ENCODE measurements around the gene WDR90. TPM values are rescaled to one million over a fixed set of nuclear protein-coding genes. Genes with fewer than 3 reads are reported as not detected.

WDR90 gene
- polyA plus RNA-seq, 1 donor from 2014 or later: 0.54 TPM

DNA sequence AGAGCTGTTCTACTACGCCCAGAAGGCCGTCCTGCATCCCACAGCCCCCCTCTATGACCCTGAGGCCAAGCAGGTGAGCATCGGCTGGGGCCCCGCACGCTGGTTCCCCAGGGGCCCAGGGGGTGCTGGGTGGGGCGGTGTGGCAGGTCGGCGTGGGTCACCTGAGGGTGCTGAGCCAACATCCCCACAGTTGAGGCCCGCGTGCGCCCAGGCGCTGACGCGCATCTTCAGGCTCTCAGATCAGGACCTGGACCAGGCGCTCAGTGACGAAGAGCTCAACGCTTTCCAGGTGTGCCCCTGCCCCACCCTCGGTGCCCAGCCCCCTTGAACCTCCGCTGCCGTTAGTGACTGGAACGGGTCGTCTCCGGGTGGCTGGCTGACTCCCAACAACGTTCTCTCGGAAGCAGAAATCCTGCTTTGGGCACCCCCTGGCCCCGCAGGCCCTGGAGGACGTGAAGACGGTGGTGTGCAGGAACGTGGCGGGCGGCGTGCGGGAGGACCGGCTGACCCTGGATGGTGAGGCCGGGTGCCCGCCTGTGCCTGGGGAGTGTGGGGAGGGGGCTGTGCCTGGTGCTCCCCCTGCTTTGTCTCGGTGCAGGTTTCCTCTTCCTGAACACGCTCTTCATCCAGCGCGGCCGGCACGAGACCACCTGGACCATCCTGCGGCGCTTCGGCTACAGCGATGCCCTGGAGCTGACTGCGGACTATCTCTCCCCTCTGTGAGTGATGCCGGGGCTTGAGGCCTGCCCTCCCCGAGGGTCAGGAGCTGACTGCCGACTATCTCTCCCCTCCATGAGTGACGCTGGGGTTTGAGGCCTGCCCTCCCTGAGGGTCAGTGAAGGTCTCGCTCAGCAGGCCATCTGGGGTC, 21.6 kb downstream of the WDR90 start:
- Mint-ChIP-seq H3K27me3 (peaks cover 2% of the 10 kb centered on the region), H3K9me3 (no peaks in the 10 kb centered on the region), H3K4me1 (peaks cover 3 to 5% (median 4%) of the 10 kb centered on the region in 3 donors), H3K4me3 (peak overlapping the region in 1 of 4 donors; percentile 78), H3K36me3 (no peaks in the 10 kb centered on the region), H3K27ac (peak overlapping the region in 1 of 3 donors; percentile 39)

DNA sequence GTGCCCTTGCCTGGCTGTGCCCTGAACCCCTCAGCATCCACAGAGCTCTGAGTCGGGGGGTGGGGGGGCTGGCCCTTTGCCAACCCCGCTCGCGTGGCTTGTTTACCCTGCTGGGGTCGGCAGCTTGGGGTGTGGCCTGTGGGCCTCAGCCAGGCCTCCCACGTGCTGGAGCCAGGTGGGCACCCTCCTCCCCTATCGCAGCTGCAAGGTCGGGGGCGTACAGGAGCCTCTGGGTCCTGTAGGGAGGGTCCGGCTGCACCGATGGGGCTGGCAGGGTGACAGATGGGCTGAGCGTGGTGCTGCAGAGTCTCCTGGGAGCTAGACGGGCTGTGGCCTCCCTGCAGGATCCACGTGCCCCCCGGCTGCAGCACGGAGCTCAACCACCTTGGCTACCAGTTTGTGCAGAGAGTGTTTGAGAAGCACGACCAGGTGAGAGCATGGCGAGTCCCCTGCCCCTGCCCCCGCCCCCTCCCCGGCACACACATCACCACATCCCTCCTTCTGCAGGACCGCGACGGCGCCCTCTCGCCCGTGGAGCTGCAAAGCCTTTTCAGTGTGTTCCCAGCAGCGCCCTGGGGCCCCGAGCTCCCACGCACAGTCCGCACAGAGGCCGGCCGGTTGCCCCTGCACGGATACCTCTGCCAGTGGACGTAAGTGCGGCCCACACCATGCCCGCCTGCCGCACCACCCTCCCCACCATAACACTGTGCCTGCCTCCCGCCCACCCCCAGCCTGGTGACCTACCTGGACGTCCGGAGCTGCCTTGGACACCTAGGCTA, 22.4 kb downstream of the WDR90 start:
- Mint-ChIP-seq H3K36me3 (no peaks in the 10 kb centered on the region), H3K27ac (no peak overlapping the region), H3K4me1 (peaks cover 3 to 5% (median 4%) of the 10 kb centered on the region in 3 donors), H3K9me3 (no peaks in the 10 kb centered on the region), H3K4me3 (peak overlapping the region in 1 of 4 donors; percentile 78), H3K27me3 (peaks cover 2% of the 10 kb centered on the region)

DNA sequence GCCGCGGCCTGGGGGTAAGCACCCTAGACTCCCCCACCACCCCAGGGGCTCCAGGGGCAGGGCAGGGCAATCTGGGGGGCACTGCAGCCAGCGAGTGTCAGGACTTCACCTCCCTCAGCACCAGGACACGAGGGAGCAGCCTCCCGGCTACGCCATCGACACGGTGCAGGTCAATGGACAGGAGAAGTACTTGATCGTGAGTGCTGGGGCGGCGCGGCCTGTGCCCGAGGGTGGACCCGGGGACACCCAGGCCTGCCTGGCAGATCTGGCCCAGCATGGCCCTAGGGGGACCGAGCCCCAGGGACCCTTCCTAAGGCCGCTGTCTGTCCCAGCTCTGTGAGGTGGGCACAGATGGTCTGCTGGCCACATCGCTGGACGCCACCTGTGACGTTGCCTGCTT, 23.2 kb downstream of the WDR90 start:
- Mint-ChIP-seq H3K36me3 (no peaks in the 10 kb centered on the region), H3K4me3 (no peak overlapping the region), H3K4me1 (peaks cover 3 to 9% (median 8%) of the 10 kb centered on the region in 3 donors), H3K27ac (peak overlapping the region in 1 of 3 donors; percentile 12), H3K27me3 (peaks cover 5% of the 10 kb centered on the region), H3K9me3 (no peaks in the 10 kb centered on the region)

GRCh38 chr16:672851-673250, 23.7 kb downstream of the WDR90 start:
- Mint-ChIP-seq H3K36me3 (no peaks in the 10 kb centered on the region), H3K9me3 (no peaks in the 10 kb centered on the region), H3K4me3 (peak overlapping the region in 1 of 4 donors; percentile 38), H3K4me1 (peaks cover 0 to 5% (median 4%) of the 10 kb centered on the region in 3 donors), H3K27me3 (peaks cover 5% of the 10 kb centered on the region), H3K27ac (peak overlapping the region in 1 of 3 donors; percentile 12)

DNA sequence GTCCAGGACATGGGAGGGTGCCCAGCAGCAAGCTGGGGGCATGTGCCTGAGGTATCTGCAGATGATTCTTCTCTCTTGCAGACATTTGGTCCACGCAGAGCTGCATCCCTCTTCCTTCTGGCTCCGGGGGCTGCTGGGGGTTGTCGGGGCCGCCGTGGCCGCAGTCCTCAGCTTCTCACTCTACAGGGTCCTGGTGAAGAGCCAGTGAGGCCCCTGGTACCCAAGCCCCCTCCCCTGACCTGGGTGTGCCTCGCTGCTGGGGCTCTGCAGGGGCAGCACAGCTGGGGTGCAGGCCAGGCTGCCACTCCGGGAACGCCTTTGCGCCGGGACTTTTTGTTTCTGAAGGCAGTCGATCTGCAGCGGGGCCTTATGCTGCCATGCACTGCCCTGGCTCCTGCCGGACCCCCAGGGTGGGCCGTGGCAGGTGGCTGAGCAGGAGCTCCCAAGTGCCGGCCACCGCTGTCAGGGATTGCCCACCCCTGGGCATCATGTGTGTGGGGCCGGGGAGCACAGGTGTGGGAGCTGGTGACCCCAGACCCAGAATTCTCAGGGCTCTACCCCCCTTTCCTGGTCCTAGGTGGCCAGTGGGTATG, 24.3 kb downstream of the WDR90 start:
- Mint-ChIP-seq H3K4me3 (peak overlapping the region in 1 of 4 donors; percentile 29), H3K4me1 (peaks cover 0 to 5% (median 3%) of the 10 kb centered on the region in 3 donors), H3K27ac (no peak overlapping the region), H3K9me3 (no peaks in the 10 kb centered on the region), H3K27me3 (peaks cover 5% of the 10 kb centered on the region), H3K36me3 (no peaks in the 10 kb centered on the region)

- Mint-ChIP-seq H3K36me3 (no peaks in the 10 kb centered on the region), H3K27me3 (peaks cover 5% of the 10 kb centered on the region), H3K4me3 (peak overlapping the region in 2 of 4 donors; percentile 14 to 35), H3K9me3 (no peaks in the 10 kb centered on the region), H3K4me1 (peaks cover 0 to 9% (median 7%) of the 10 kb centered on the region in 3 donors), H3K27ac (peak overlapping the region in 2 of 3 donors; percentile 42 to 77)
Measured at GRCh38 chr16:674214-674881, 25.2 kb downstream of the WDR90 start.

DNA sequence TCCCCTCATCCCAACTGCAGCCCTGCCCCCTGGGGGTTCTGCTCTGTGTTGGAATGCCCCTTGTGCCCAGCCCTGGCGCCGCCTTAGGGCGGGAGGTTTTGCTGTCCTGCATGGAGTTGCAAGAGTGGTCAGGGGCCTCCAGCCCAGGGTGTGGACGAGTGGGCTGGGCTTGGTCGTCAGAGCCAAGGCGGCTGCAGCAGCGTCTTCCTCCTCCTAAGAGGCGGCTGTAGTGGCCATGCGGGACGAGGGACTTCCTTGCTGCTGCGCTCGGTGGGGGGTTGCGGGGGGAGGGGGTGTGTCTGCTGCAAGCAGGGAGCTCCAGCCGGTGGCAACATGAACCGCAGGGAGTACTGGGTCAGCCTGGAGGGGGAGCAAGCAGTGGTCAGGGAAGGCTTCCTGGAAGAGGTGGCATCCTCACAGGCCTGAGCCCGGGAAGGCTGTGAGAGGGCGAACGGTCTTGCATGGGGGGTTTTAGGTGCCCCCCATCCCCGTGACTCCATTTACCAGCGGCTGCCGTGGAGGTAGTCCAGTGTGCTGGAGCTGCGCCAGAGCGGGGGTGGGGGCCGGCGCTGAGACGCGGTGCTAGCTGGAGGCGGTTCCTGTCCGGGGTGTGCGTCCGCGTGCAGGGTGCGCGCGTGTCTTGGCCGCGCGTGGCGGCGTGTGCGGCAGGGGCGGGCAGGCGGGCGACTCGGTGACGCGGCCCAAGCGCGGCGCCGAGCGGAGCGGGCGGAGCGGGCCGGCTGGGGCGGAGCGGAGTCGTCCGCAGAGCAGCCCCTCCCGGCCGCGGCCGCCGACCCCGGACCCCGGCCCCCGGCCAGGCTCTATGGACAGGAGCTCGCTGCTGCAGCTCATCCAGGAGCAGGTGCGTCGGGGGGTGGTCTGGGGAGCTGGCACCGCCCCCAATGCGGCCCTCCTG, 26.1 kb downstream of the WDR90 start, which contains the start of gene RHBDL1:
TSS of gene RHBDL1 (plus strand) at position 704 of the 916 bp plus-strand sequence. CDS start at position 824, 120 bp downstream.
- Mint-ChIP-seq H3K36me3 (no peaks in the 10 kb centered on the region), H3K9me3 (no peaks in the 10 kb centered on the region), H3K4me1 (peaks cover 0 to 10% (median 8%) of the 10 kb centered on the region in 3 donors), H3K27me3 (peaks cover 5% of the 10 kb centered on the region), H3K4me3 (peak within 1 kb of the TSS in 3 of 4 donors; percentile 35 to 76 (median 72)), H3K27ac (peak within 1 kb of the TSS in 1 of 3 donors; percentile 42)

DNA sequence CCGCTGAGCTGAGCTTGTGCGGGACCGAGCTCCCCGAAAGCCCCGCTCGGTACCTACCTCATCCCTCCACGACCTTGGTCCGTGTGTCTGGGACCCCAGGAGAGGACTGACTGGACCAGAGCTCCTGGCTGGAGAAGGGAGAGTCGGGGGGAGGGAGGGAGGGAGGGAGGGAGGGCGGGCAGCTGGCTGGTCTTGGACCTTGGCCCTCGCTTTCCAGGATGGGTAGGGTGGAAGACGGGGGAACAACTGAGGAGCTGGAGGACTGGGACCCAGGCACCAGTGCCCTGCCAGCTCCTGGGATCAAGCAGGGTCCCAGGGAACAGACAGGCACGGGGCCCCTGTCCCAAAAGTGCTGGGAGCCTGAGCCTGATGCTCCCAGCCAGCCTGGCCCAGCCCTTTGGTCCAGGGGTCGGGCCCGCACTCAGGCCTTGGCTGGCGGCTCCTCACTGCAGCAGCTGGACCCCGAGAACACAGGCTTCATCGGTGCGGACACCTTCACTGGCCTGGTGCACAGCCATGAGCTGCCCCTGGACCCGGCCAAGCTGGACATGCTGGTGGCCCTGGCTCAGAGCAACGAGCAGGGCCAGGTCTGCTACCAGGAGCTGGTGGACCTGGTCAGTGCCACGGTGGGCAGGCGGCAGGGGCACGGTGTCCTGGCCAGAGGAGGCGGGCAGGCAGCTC, 26.9 kb downstream of the WDR90 start:
- H3K27ac Mint-ChIP-seq: no peak overlapping the region
- peaks cover 2 to 12% (median 8%) of the 10 kb centered on the region in 3 donors for H3K4me1 Mint-ChIP-seq
- peaks cover 5% of the 10 kb centered on the region for H3K27me3 Mint-ChIP-seq
- H3K9me3 Mint-ChIP-seq: no peaks in the 10 kb centered on the region
- H3K4me3 Mint-ChIP-seq: no peak overlapping the region
- no peaks in the 10 kb centered on the region for H3K36me3 Mint-ChIP-seq

- no peaks in the 10 kb centered on the region for H3K36me3 Mint-ChIP-seq
- H3K4me3 Mint-ChIP-seq: peak overlapping the region in 3 of 4 donors; percentile 30 to 76 (median 66)
- peak overlapping the region in 2 of 3 donors; percentile 59 to 71 for H3K27ac Mint-ChIP-seq
- H3K4me1 Mint-ChIP-seq: peaks cover 3 to 13% (median 10%) of the 10 kb centered on the region in 3 donors
- H3K9me3 Mint-ChIP-seq: no peaks in the 10 kb centered on the region
- peaks cover 5% of the 10 kb centered on the region for H3K27me3 Mint-ChIP-seq
Measured at GRCh38 chr16:676565-676902, 27.4 kb downstream of the WDR90 start.

GRCh38 chr16:676913-677312, 27.7 kb downstream of the WDR90 start:
- H3K4me3 Mint-ChIP-seq: peak overlapping the region; percentile 30 to 78 (median 71)
- peaks cover 3 to 13% (median 13%) of the 10 kb centered on the region in 3 donors for H3K4me1 Mint-ChIP-seq
- H3K27me3 Mint-ChIP-seq: peaks cover 5% of the 10 kb centered on the region
- peak overlapping the region in 2 of 3 donors; percentile 59 to 71 for H3K27ac Mint-ChIP-seq
- no peaks in the 10 kb centered on the region for H3K36me3 Mint-ChIP-seq
- no peaks in the 10 kb centered on the region for H3K9me3 Mint-ChIP-seq

GRCh38 chr16:677316-678190, 28.4 kb downstream of the WDR90 start:
- Mint-ChIP-seq H3K27ac (peak overlapping the region in 2 of 3 donors; percentile 59 to 71), H3K4me3 (peak overlapping the region; percentile 30 to 87 (median 77)), H3K9me3 (no peaks in the 10 kb centered on the region), H3K36me3 (no peaks in the 10 kb centered on the region), H3K27me3 (peaks cover 5% of the 10 kb centered on the region), H3K4me1 (peaks cover 3 to 16% (median 13%) of the 10 kb centered on the region in 3 donors)

DNA sequence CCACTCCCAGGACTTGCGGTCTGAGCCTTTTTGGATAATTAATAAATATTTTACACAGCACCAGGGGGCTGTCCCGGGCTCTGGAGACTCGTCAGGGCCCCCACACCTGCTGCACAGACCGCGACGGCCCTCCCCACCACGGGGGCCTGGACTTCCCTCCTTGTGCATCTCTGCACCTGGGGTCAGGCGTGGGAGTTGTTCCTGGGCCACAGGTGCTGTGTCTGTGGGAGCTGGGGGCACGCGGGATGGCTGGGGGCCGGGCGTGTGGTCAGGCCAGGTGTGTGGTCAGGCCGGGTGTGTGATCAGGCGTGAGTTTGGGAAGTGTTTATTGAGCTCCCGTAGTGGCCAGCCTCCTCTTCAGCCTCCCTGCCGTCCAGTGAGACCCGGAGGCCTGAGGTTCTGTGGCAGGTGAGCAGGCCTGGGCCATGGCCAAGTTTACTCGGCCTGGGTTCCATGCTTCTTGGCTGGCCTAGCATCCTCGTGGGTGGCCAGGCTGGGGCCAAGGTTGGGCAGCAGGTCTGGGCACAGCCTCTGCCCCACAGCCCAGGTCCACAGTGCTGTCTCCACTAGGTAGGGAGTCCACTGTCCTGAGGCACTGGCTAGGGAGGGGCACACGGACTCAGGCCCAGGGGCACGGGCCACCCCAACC, 29.2 kb downstream of the WDR90 start:
- peaks cover 5% of the 10 kb centered on the region for H3K27me3 Mint-ChIP-seq
- peaks cover 3 to 17% (median 13%) of the 10 kb centered on the region in 3 donors for H3K4me1 Mint-ChIP-seq
- peak overlapping the region in 1 of 3 donors; percentile 95 for H3K27ac Mint-ChIP-seq
- H3K36me3 Mint-ChIP-seq: no peaks in the 10 kb centered on the region
- H3K9me3 Mint-ChIP-seq: no peaks in the 10 kb centered on the region
- peak overlapping the region in 2 of 4 donors; percentile 87 to 89 for H3K4me3 Mint-ChIP-seq
